ENCODE data around the gene MBP.

MBP gene

GRCh38 chr18:77133051-77133834, 660 bp upstream of the MBP start:
- no peak for DNase-seq

GRCh38 chr18:77131652-77132368, 773 bp downstream of the MBP start:
- DNase-seq = no peak

- no peak for DNase-seq
Measured at GRCh38 chr18:77131100-77131651, 1.4 kb downstream of the MBP start.

- no peak for DNase-seq
Measured at GRCh38 chr18:77130229-77131099, 2.1 kb downstream of the MBP start.

GRCh38 chr18:77129150-77129551, 3.4 kb downstream of the MBP start:
- no peak for DNase-seq

- peak; percentile 24 for DNase-seq
Measured at GRCh38 chr18:77127769-77128671, 4.6 kb downstream of the MBP start.

GRCh38 chr18:77124452-77124922, 8.1 kb downstream of the MBP start:
- DNase-seq = no peak

GRCh38 chr18:77123320-77124231, 9.0 kb downstream of the MBP start:
- no peak for DNase-seq

- no peak for DNase-seq
Measured at GRCh38 chr18:77121523-77121922, 11.1 kb downstream of the MBP start.

- no peak for DNase-seq
Measured at GRCh38 chr18:77119851-77120491, 12.6 kb downstream of the MBP start.

- no peak for DNase-seq
Measured at GRCh38 chr18:77119101-77119850, 13.3 kb downstream of the MBP start.

- DNase-seq = no peak
Measured at GRCh38 chr18:77118256-77119090, 14.1 kb downstream of the MBP start.

GRCh38 chr18:77116201-77117080, 16.1 kb downstream of the MBP start:
- no peak for DNase-seq

GRCh38 chr18:77115192-77115953, 17.2 kb downstream of the MBP start:
- DNase-seq = no peak

- DNase-seq = no peak
Measured at GRCh38 chr18:77114415-77115191, 18.0 kb downstream of the MBP start.

- no peak for DNase-seq
Measured at GRCh38 chr18:77114152-77114414, 18.5 kb downstream of the MBP start.

Measured in amniotic stem cell (primary cell).